GM12872 (cell line): ENCODE results near the gene TNK2.

Source experiments
- CTCF ChIP-seq: IDR thresholded peaks from 3 replicates; pipeline ENCODE4 v1.5.1; 2011; ENCODE audit warnings: low read depth, mild to moderate bottlenecking, low read length, moderate library complexity; ENCODE audit not compliant: insufficient read depth

Gene TNK2

GRCh38 chr3:195909644-195910498, 1.5 kb upstream of the TNK2 start:
- TF ChIP-seq CTCF = no peak

DNA sequence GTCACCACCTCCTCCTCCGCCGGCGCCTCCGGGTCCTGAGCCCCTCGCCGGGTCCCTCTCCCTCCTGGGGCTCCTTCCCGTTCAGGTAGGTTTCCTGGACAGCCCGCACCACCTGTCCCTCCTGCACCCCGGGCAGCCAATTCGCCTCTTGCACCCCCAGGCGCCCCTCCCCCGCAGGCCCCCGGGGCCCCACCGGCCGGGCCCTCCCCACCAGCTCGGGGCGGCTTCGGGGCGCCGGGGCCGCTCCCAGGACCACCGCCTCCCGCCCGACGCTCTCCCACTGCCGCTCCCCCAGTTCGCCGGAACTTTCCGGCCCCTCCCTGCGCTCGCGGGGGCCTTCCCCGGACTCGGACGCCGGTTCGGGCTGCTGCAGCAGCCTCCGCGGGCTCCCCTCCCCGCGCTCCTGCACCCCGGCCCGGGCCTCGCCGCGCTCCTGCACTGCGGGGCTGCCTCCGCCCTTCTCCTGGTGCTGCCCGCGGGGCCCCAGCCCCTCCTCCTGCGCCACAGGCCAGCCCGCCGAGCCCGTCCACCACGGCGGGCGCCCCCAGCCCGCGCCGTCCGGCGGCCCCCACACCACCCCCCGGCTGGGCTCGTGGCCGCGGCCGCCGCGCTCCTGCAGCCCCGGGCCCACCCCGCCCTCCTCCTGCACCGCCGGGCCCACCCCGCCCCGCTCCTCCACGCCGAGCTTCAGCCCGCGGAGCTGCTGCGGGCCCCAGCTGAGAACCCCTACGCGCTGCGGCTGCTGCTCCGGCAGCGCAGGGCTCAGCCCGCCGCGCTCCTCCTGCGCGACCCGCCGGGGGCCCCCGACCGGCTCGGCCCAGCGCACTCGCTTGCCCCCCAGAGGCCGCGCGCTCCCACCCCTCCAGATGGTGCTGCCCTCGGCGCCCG, 587 bp upstream of the TNK2 start:
- TF ChIP-seq CTCF = peak; percentile 13; the same call in 1 of the 3 replicates

- no peak for TF ChIP-seq CTCF
These were observed 742 bp downstream of the TNK2 start for GRCh38 chr3:195907684-195907933.

GRCh38 chr3:195906865-195907683, 1.3 kb downstream of the TNK2 start:
- TF ChIP-seq CTCF = peak; percentile 44; the same call in 2 of the 3 replicates

DNA sequence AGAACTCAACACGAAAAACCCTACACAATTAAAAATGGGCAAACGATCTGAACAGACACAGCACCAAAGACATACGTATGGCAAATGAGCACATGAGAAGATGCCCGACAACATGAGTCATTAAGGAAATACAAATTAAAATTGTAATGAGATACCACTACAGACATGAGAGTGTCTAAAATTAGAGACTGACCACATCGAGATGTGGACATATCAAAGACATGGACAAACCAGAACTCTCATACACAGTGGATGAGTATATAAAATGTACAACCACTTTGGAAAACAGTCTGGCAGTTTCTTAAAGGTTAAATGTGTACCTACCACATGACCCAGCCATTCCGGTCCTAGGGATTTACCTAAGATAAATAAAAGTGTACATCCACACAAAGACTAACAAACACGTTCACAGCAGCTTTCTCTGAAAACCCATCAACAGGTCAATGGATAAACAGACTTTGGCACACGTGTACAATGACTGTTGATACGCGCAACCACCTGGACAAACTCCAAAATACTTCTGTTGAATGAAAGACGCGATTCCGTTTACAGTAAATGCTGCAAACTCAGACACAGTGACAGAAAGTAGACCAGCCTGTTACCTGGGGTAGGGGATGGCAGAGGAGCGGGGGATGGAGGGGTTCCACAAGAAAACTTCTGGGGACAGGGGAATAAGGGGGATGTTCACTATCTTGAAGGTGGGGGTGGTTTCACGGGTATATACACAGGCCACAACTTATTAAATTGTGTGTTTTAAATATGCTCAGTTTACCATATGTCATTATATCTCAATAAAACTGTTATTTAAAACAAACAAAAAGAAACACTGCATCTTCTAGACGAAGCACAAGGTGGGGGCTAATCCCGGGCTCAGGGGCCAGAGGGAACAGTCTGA, 2.1 kb downstream of the TNK2 start:
- TF ChIP-seq CTCF = no peak

DNA sequence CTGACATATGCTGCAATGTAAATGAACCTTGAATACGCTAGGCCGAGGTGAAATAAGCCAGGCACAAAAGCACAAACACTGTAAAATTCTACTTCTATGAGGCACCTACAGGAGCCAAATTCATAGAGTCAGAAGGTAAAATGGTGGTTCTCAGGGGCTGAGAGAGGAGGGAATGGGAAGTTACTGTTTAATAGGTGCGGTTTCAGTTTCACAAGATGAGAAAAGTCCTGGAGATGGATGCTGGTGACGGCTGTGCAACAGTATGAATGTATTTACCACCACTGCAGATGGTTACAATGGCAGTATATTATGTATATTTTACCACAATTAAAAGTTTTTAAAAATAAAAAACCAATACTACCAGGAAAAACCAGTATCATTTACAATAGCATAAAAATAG, 4.0 kb downstream of the TNK2 start:
- TF ChIP-seq CTCF = no peak
